ENCODE results near the gene GAB2. TPM values are rescaled to one million over a fixed set of nuclear protein-coding genes. Genes with fewer than 3 reads are reported as not detected.

Gene GAB2
- total and polyA plus RNA-seq, 2 of the 13 experiments (the other 11 are each of a cell fraction or from before 2014, with no cell fraction given) = 4.1 to 8.6 TPM

- H3K79me2 ChIP-seq (ENCODE audit: insufficient read depth, low read length) = no peaks in the 10 kb centered on the region
- peak overlapping the region; percentile 58 for H3K4me2 ChIP-seq (ENCODE audit: low read depth, low read length)
- H3K36me3 ChIP-seq (replicated peaks in 1 of 2; ENCODE audit: control insufficient read depth in 1 of 2, insufficient read depth in 2 of 2, low read length in 2 of 2) = peaks cover 13 to 37% of the 10 kb centered on the region in 2 experiments; a peak in 4 of 5 replicates
- peak; percentile 97 for ATAC-seq
- no peaks in the 10 kb centered on the region for H3K27me3 ChIP-seq (ENCODE audit: control insufficient read depth in 1 of 2, insufficient read depth in 2 of 2, low read length in 2 of 2)
- H2AFZ ChIP-seq (ENCODE audit: low read length) = no peak overlapping the region
- peak overlapping the region; percentile 47 for H3K9ac ChIP-seq (ENCODE audit: insufficient read depth, low read depth, low read length)
- ChIA-PET CTCF (ENCODE audit: low intra/inter-chr PET ratio, low total read pairs) (no interaction called here), POLR2A (interaction anchor here (0.9 to 2.0 kb wide), 7 partner anchors 10 to 124 kb away, joined by 3 to 17 read pairs (median 7); partner anchors contain the start of genes ALG8, KCTD21, NDUFC2 and USP35)
- no peaks in the 10 kb centered on the region for H4K20me1 ChIP-seq (ENCODE audit: insufficient read depth, low read length)
- in situ Hi-C loops (cut with HindIII; ENCODE audit: extremely low pct_ligation_motif_present, low pct_unique_long_range_greater_than_20kb) (no loop called here), intact Hi-C loops (cut with micrococcal nuclease; ENCODE audit: unreplicated experiment) (loop anchor here (1.0 to 2.0 kb wide), 2 partner anchors 14 to 215 kb away; partner anchors contain the start of genes GAB2, KCTD21 and USP35)
- no peaks in the 10 kb centered on the region for H3K9me3 ChIP-seq (ENCODE audit: low read length)
- peak overlapping the region; percentile 61 for H3K27ac ChIP-seq (ENCODE audit: extremely low read length, insufficient read depth, low read length)
- BruUV-seq (replicated peaks) = TSS peak; percentile 30
- whole genome bisulfite sequencing (ENCODE audit: low lambda C conversion rate) = 2% methylated on average over 3 of the region's 3 CpGs
- peak overlapping the region in 1 of 3 experiments; percentile 21; a peak in 2 of 6 replicates for H3K4me3 ChIP-seq (replicated peaks in 1 of 3; ENCODE audit: insufficient read depth in 1 of 3, low read depth in 2 of 3, low read length in 3 of 3)
- H3K4me1 ChIP-seq (ENCODE audit: insufficient read depth, low read length) = peaks cover 42% of the 10 kb centered on the region
- peak; percentile 97 for FAIRE-seq
- peak; percentile 95 for DNase-seq (ENCODE audit: low spot score)
- TF ChIP-seq PITX1 (CRISPR knock-in tag; IDR thresholded peaks at IDR 0.05) (0 out of 2 replicates have a peak, but pooled peaks have one; percentile 29), GZF1 (CRISPR knock-in tag; IDR thresholded peaks at IDR 0.05) (no peak), MZF1 (CRISPR knock-in tag; IDR thresholded peaks at IDR 0.05; ENCODE audit: borderline replicate concordance) (no peak), HDAC6 (IDR thresholded peaks at IDR 0.05; ENCODE audit: low read depth, low read length) (no peak), SALL1 (CRISPR knock-in tag; IDR thresholded peaks at IDR 0.05) (peak; percentile 70), TBX2 (CRISPR knock-in tag; IDR thresholded peaks at IDR 0.05; ENCODE audit: borderline replicate concordance) (peak; percentile 28; the same call in 1 of the 2 replicates), ZBTB25 (CRISPR knock-in tag; IDR thresholded peaks at IDR 0.05) (peak; percentile 58; the same call in 1 of the 2 replicates), ZNF180 (CRISPR knock-in tag; IDR thresholded peaks at IDR 0.05; ENCODE audit: borderline replicate concordance, low read depth) (no peak), ELF3 (CRISPR knock-in tag; IDR thresholded peaks at IDR 0.05) (peak; percentile 97), TERF1 (CRISPR knock-in tag; IDR thresholded peaks at IDR 0.05) (no peak), AHDC1 (CRISPR knock-in tag; IDR thresholded peaks at IDR 0.05; ENCODE audit: borderline replicate concordance) (peak; percentile 50; the same call in 1 of the 2 replicates), NR2F6 (IDR thresholded peaks at IDR 0.05) (0 out of 2 replicates have a peak, but pooled peaks have one; percentile 25), NR2F6 (CRISPR knock-in tag; IDR thresholded peaks at IDR 0.05) (0 out of 2 replicates have a peak, but pooled peaks have one; percentile 65)
- TF ChIP-seq, protein P1, sequence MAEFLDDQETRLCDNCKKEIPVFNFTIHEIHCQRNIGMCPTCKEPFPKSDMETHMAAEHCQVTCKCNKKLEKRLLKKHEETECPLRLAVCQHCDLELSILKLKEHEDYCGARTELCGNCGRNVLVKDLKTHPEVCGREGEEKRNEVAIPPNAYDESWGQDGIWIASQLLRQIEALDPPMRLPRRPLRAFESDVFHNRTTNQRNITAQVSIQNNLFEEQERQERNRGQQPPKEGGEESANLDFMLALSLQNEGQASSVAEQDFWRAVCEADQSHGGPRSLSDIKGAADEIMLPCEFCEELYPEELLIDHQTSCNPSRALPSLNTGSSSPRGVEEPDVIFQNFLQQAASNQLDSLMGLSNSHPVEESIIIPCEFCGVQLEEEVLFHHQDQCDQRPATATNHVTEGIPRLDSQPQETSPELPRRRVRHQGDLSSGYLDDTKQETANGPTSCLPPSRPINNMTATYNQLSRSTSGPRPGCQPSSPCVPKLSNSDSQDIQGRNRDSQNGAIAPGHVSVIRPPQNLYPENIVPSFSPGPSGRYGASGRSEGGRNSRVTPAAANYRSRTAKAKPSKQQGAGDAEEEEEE (CRISPR knock-in tag; IDR thresholded peaks at IDR 0.05; ENCODE audit: borderline replicate concordance) = no peak
These were observed 214.9 kb downstream of the GAB2 start for GRCh38 chr11:78202733-78203167.
